Activated CD8-positive, alpha-beta T cell treated with anti-CD3 and anti-CD28 coated beads for 36 hours (primary cell): Measurements from ENCODE around the gene HCCS. TPM values are rescaled to one million over a fixed set of nuclear protein-coding genes. Genes with fewer than 3 reads are reported as not detected.

Source experiments
- ATAC-seq: fragments of 200-7000 bp; cut with Tn5 transposase; one replicate; pipeline ENCODE4 v1.10.0; 2021; ENCODE audit warnings: mild to moderate bottlenecking, moderate library complexity
- CTCF ChIA-PET: fragments of 350-600 bp; sonication (Branson Sonifier 250); formaldehyde crosslinking; loops from one replicate; lab custom pipeline; 2021; ENCODE audit warnings: antibody characterized with exemption; lab: Charles Lee
- POLR2A ChIA-PET: fragments of 350-600 bp; sonication (Branson Sonifier 250); formaldehyde crosslinking; loops from one replicate; lab custom pipeline; 2021; ENCODE audit warnings: antibody characterized with exemption; lab: Charles Lee
- DNase-seq: peaks from one replicate; pipeline ENCODE4 v3.0.0-alpha.2; 2020
- H3K27ac Mint-ChIP-seq: one replicate; pipeline ENCODE4 v1.8.0; 2021; ENCODE audit warnings: mild to moderate bottlenecking, mixed read lengths
- H3K27me3 Mint-ChIP-seq: one replicate; pipeline ENCODE4 v1.8.0; 2021; ENCODE audit warnings: mixed read lengths
- H3K36me3 Mint-ChIP-seq: one replicate; pipeline ENCODE4 v1.8.0; 2021; ENCODE audit warnings: low read depth, mixed read lengths
- H3K4me1 Mint-ChIP-seq: one replicate; pipeline ENCODE4 v1.8.0; 2021; ENCODE audit warnings: low read depth, mixed read lengths
- H3K4me3 Mint-ChIP-seq: one replicate; pipeline ENCODE4 v1.8.0; 2021; ENCODE audit warnings: mild to moderate bottlenecking, moderate library complexity, mixed read lengths
- H3K9me3 Mint-ChIP-seq: one replicate; pipeline ENCODE4 v1.8.0; 2021; ENCODE audit warnings: mixed read lengths
- intact Hi-C: fragments of 100-400 bp; cut with micrococcal nuclease; formaldehyde crosslinking; loops from one replicate; pipeline ENCODE4 v1.10.0; 2022
- total RNA-seq, 2 experiments: library from RNA; stranded (reverse); gene quantifications; one replicate each; pipeline ENCODE4 v1.2.3, GENCODE V29; 2021
- TF ChIP-seq, protein P1 (sequence below): fragments of 200-600 bp; IDR thresholded peaks from one replicate; pipeline ENCODE4 v1.8.0; 2022; ENCODE audit warnings: antibody characterized with exemption, mild to moderate bottlenecking

Gene HCCS
- total RNA-seq, 2 experiments from 2014 or later, result 23.3 to 26.3 TPM

GRCh38 chrX:11151799-11152559, 40.8 kb downstream of the HCCS start:
- CTCF ChIA-PET, result no interaction called here
- intact Hi-C loops, result no loop called here
- POLR2A ChIA-PET, result no interaction called here
- no peak for DNase-seq
- TF ChIP-seq, protein P1, sequence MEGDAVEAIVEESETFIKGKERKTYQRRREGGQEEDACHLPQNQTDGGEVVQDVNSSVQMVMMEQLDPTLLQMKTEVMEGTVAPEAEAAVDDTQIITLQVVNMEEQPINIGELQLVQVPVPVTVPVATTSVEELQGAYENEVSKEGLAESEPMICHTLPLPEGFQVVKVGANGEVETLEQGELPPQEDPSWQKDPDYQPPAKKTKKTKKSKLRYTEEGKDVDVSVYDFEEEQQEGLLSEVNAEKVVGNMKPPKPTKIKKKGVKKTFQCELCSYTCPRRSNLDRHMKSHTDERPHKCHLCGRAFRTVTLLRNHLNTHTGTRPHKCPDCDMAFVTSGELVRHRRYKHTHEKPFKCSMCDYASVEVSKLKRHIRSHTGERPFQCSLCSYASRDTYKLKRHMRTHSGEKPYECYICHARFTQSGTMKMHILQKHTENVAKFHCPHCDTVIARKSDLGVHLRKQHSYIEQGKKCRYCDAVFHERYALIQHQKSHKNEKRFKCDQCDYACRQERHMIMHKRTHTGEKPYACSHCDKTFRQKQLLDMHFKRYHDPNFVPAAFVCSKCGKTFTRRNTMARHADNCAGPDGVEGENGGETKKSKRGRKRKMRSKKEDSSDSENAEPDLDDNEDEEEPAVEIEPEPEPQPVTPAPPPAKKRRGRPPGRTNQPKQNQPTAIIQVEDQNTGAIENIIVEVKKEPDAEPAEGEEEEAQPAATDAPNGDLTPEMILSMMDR, result no peak
- no peak overlapping the region for H3K27ac Mint-ChIP-seq
- no peaks in the 10 kb centered on the region for H3K4me1 Mint-ChIP-seq
- no peak overlapping the region for H3K4me3 Mint-ChIP-seq
- H3K9me3 Mint-ChIP-seq, result no peaks in the 10 kb centered on the region
- no peak for ATAC-seq
- H3K36me3 Mint-ChIP-seq, result no peaks in the 10 kb centered on the region
- no peaks in the 10 kb centered on the region for H3K27me3 Mint-ChIP-seq

- ChIA-PET POLR2A (no interaction called here), CTCF (no interaction called here)
- Mint-ChIP-seq H3K4me3 (no peak overlapping the region), H3K27me3 (no peaks in the 10 kb centered on the region), H3K4me1 (no peaks in the 10 kb centered on the region), H3K36me3 (no peaks in the 10 kb centered on the region), H3K27ac (no peak overlapping the region), H3K9me3 (no peaks in the 10 kb centered on the region)
- intact Hi-C loops, result no loop called here
- no peak for ATAC-seq
- TF ChIP-seq, protein P1, result no peak
- no peak for DNase-seq
Measured at GRCh38 chrX:11159149-11159548, 48.0 kb downstream of the HCCS start.

- Mint-ChIP-seq H3K4me1 (no peaks in the 10 kb centered on the region), H3K27ac (no peak overlapping the region), H3K4me3 (no peak overlapping the region), H3K36me3 (no peaks in the 10 kb centered on the region), H3K27me3 (peaks cover 3% of the 10 kb centered on the region), H3K9me3 (no peaks in the 10 kb centered on the region)
- POLR2A ChIA-PET, result no interaction called here
- intact Hi-C loops, result no loop called here
- ATAC-seq (no peak), DNase-seq (no peak)
- CTCF ChIA-PET, result no interaction called here
- TF ChIP-seq, protein P1, result no peak
Measured at GRCh38 chrX:11164433-11164832, 53.3 kb downstream of the HCCS start.

DNA sequence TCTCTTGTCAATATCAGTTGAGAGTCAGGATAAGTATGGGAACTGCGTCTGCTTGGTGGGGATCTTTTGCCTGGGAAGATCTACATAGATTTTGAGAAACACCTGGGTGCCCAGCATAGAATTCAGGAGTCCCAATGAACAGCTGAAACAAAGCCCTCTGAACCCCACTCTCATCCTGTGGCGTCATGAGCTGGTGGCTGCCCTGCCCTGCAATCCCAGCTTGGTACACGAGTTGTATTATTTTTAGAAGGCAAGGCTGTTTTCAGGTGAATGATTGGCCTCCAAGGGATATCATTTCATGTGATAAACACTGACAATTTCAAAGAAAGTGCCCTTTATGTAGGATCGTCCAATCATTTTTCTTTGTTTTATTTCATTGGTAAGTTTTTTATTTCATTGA, 60.8 kb downstream of the HCCS start:
- POLR2A ChIA-PET, result no interaction called here
- H3K4me1 Mint-ChIP-seq, result no peaks in the 10 kb centered on the region
- ATAC-seq (no peak), DNase-seq (no peak)
- no peak overlapping the region for H3K4me3 Mint-ChIP-seq
- no peak overlapping the region for H3K27ac Mint-ChIP-seq
- no peaks in the 10 kb centered on the region for H3K36me3 Mint-ChIP-seq
- H3K9me3 Mint-ChIP-seq, result no peaks in the 10 kb centered on the region
- TF ChIP-seq, protein P1, result no peak
- H3K27me3 Mint-ChIP-seq, result peaks cover 7% of the 10 kb centered on the region
- CTCF ChIA-PET, result interaction anchor here (0.9 kb wide), 1 partner anchor 17 kb away, joined by 3 read pairs; no protein-coding TSS in a partner anchor
- intact Hi-C loops, result no loop called here

DNA sequence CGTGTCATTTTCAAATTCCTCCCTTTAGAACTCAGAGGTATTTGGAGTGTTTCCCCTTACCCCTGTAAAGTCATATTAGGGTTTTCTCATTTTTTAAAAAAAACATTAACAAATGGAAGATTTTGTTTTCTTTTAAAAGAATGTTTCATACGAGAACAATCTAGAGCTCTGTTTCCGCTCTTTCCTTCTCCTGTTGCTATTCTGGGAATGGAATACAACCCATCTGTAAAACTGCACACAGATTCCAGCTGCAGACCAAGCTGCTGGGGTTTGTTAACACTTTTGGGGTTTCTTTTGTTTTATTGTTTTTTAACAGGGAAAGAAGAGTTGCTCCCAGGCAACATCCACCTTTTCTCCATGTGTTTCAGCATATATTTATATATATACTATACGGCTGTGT, 61.3 kb downstream of the HCCS start:
- H3K4me1 Mint-ChIP-seq, result no peaks in the 10 kb centered on the region
- no peaks in the 10 kb centered on the region for H3K9me3 Mint-ChIP-seq
- no peak for DNase-seq
- TF ChIP-seq, protein P1, result no peak
- intact Hi-C loops, result no loop called here
- peaks cover 3% of the 10 kb centered on the region for H3K27me3 Mint-ChIP-seq
- no peak for ATAC-seq
- no peak overlapping the region for H3K27ac Mint-ChIP-seq
- no peaks in the 10 kb centered on the region for H3K36me3 Mint-ChIP-seq
- ChIA-PET POLR2A (no interaction called here), CTCF (interaction anchor here (0.9 kb wide), 1 partner anchor 17 kb away, joined by 3 read pairs; no protein-coding TSS in a partner anchor)
- H3K4me3 Mint-ChIP-seq, result no peak overlapping the region

Other genes with a start within 250 kb of the HCCS start
- not detected for gene AMELX, start 182.1 kb downstream of the HCCS start, total RNA-seq